MM.1S (cell line): Measurements from ENCODE around the gene NANS.
A peak's percentile ranks its signal among the peaks of the same experiment; 100 is the strongest.

Source experiments
- DNase-seq: peaks from one replicate; pipeline ENCODE4 v3.0.0-alpha.2; 2015
- H2AFZ ChIP-seq: fragments of 300-600 bp; sonication (generic); 2 replicates; pipeline ENCODE4 v1.6.0; 2016; ENCODE audit warnings: antibody characterized with exemption, low read length
- H3F3A ChIP-seq: fragments of 300-600 bp; sonication (generic); 2 replicates; pipeline ENCODE4 v1.6.1; 2016; ENCODE audit warnings: mild to moderate bottlenecking, antibody characterized with exemption, low read length, moderate library complexity, mixed read lengths; ENCODE audit not compliant: insufficient read depth
- H3K27ac ChIP-seq: fragments of 300-600 bp; sonication (generic); 2 replicates; pipeline ENCODE4 v1.5.1; 2016; ENCODE audit warnings: mild to moderate bottlenecking, low read length
- H3K27me3 ChIP-seq: fragments of 300-600 bp; sonication (generic); replicated peaks from 2 replicates; pipeline ENCODE4 v1.6.0; 2016; ENCODE audit warnings: low read length; ENCODE audit not compliant: insufficient read depth
- H3K36me3 ChIP-seq: fragments of 300-600 bp; sonication (generic); replicated peaks from 2 replicates; pipeline ENCODE4 v1.6.1; 2016; ENCODE audit warnings: mild to moderate bottlenecking, low read length, mixed read lengths; ENCODE audit not compliant: insufficient read depth
- H3K4me1 ChIP-seq: fragments of 300-600 bp; sonication (generic); 2 replicates; pipeline ENCODE4 v1.6.1; 2016; ENCODE audit warnings: low read length, mixed read lengths
- H3K4me2 ChIP-seq: fragments of 300-600 bp; sonication (generic); 2 replicates; pipeline ENCODE4 v1.6.0; 2016; ENCODE audit warnings: low read depth, low read length
- H3K4me3 ChIP-seq: fragments of 300-600 bp; sonication (generic); 2 replicates; pipeline ENCODE4 v1.5.1; 2016; ENCODE audit warnings: low read length, mixed read lengths
- H3K79me2 ChIP-seq: fragments of 300-600 bp; sonication (generic); 2 replicates; pipeline ENCODE4 v1.6.1; 2016; ENCODE audit warnings: mixed run types, low read length, mixed read lengths
- H3K9ac ChIP-seq: fragments of 300-600 bp; sonication (generic); 2 replicates; pipeline ENCODE4 v1.6.1; 2016; ENCODE audit warnings: low read length, mixed read lengths
- H3K9me2 ChIP-seq: fragments of 300-600 bp; sonication (generic); replicated peaks from 2 replicates; pipeline ENCODE4 v1.6.1; 2016; ENCODE audit warnings: mild to moderate bottlenecking, low read length, mixed read lengths; ENCODE audit not compliant: insufficient read depth
- H3K9me3 ChIP-seq: fragments of 300-600 bp; sonication (generic); replicated peaks from 2 replicates; pipeline ENCODE4 v1.6.1; 2016; ENCODE audit warnings: mild to moderate bottlenecking, low read length, mixed read lengths; ENCODE audit not compliant: insufficient read depth
- H4K20me1 ChIP-seq: fragments of 300-600 bp; sonication (generic); 2 replicates; pipeline ENCODE4 v1.6.1; 2016; ENCODE audit warnings: mild to moderate bottlenecking, low read length, moderate library complexity, mixed read lengths; ENCODE audit not compliant: insufficient read depth
- CTCF ChIP-seq: fragments of 300-600 bp; sonication (generic); IDR thresholded peaks from 2 replicates; pipeline ENCODE4 v1.5.1; 2016; ENCODE audit warnings: antibody characterized with exemption, low read length, mixed read lengths
- EZH2 ChIP-seq: fragments of 300-600 bp; sonication (generic); optimal IDR thresholded peaks from 2 replicates; pipeline ENCODE3; 2017; ENCODE audit warnings: low read depth, mild to moderate bottlenecking, antibody characterized with exemption, low read length, mixed read lengths
- EZH2phosphoT487 ChIP-seq: fragments of 300-600 bp; sonication (generic); IDR thresholded peaks from 2 replicates; pipeline ENCODE4 v1.6.1; 2018; ENCODE audit warnings: antibody characterized with exemption, low read length

The NANS gene

GRCh38 chr9:98037357-98037756 is 19.2 kb upstream of the NANS start:
- no peaks in the 10 kb centered on the region for H3K79me2 ChIP-seq
- no peak overlapping the region for H2AFZ ChIP-seq
- H3K27me3 ChIP-seq, result no peaks in the 10 kb centered on the region
- no peak for TF ChIP-seq EZH2
- TF ChIP-seq EZH2phosphoT487, result no peak
- no peak for TF ChIP-seq CTCF
- H3K9me2 ChIP-seq, result no peaks in the 10 kb centered on the region
- H3K9me3 ChIP-seq, result no peaks in the 10 kb centered on the region
- no peaks in the 10 kb centered on the region for H3K36me3 ChIP-seq
- no peak overlapping the region for H3K4me2 ChIP-seq
- no peak overlapping the region for H3K9ac ChIP-seq
- no peak overlapping the region for H3K27ac ChIP-seq
- DNase-seq, result no peak
- H3F3A ChIP-seq, result no peaks in the 10 kb centered on the region
- no peaks in the 10 kb centered on the region for H4K20me1 ChIP-seq
- H3K4me3 ChIP-seq, result no peak overlapping the region
- H3K4me1 ChIP-seq, result no peaks in the 10 kb centered on the region

GRCh38 chr9:98038958-98039357 is 17.6 kb upstream of the NANS start:
- Histone ChIP-seq H3K9me2 (no peaks in the 10 kb centered on the region), H3K9me3 (no peaks in the 10 kb centered on the region), H3K9ac (no peak overlapping the region), H3K4me2 (no peak overlapping the region), H3K27me3 (no peaks in the 10 kb centered on the region), H3K36me3 (no peaks in the 10 kb centered on the region), H2AFZ (peak overlapping the region; percentile 56; the same call in 1 of the 2 replicates), H3K4me1 (no peaks in the 10 kb centered on the region), H3K79me2 (no peaks in the 10 kb centered on the region), H3K4me3 (no peak overlapping the region), H4K20me1 (no peaks in the 10 kb centered on the region), H3F3A (no peaks in the 10 kb centered on the region), H3K27ac (no peak overlapping the region)
- DNase-seq, result no peak
- TF ChIP-seq CTCF (no peak), EZH2phosphoT487 (no peak), EZH2 (no peak)

- Histone ChIP-seq H3K27ac (no peak overlapping the region), H3K27me3 (no peaks in the 10 kb centered on the region), H3K4me3 (no peak overlapping the region), H3K4me2 (0 out of 2 replicates have a peak overlapping the region, but pooled peaks have one; percentile 29), H3K9me2 (no peaks in the 10 kb centered on the region), H3K36me3 (no peaks in the 10 kb centered on the region), H3F3A (no peaks in the 10 kb centered on the region), H4K20me1 (no peaks in the 10 kb centered on the region), H3K4me1 (no peaks in the 10 kb centered on the region), H3K9me3 (no peaks in the 10 kb centered on the region), H2AFZ (peak overlapping the region; percentile 38; the same call in 1 of the 2 replicates), H3K9ac (no peak overlapping the region), H3K79me2 (no peaks in the 10 kb centered on the region)
- DNase-seq, result no peak
- TF ChIP-seq CTCF (no peak), EZH2 (no peak), EZH2phosphoT487 (no peak)
Observed at GRCh38 chr9:98039607-98040017, 16.9 kb upstream of the NANS start.
